ENCODE measurements around the gene MOB3C.

The MOB3C gene

GRCh38 chr1:46569116-46569515, 47.5 kb downstream of the MOB3C start:
- ATAC-seq: no peak
- TF ChIP-seq, protein P1, sequence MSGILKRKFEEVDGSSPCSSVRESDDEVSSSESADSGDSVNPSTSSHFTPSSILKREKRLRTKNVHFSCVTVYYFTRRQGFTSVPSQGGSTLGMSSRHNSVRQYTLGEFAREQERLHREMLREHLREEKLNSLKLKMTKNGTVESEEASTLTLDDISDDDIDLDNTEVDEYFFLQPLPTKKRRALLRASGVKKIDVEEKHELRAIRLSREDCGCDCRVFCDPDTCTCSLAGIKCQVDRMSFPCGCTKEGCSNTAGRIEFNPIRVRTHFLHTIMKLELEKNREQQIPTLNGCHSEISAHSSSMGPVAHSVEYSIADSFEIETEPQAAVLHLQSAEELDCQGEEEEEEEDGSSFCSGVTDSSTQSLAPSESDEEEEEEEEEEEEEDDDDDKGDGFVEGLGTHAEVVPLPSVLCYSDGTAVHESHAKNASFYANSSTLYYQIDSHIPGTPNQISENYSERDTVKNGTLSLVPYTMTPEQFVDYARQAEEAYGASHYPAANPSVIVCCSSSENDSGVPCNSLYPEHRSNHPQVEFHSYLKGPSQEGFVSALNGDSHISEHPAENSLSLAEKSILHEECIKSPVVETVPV (CRISPR knock-in tag; IDR thresholded peaks at IDR 0.05): no peak
- TF ChIP-seq ZNF565 (CRISPR knock-in tag; conservative IDR thresholded peaks at IDR 0.05; ENCODE audit: low read depth) (no peak), GLIS3 (CRISPR knock-in tag; IDR thresholded peaks at IDR 0.05) (no peak), ZFP3 (CRISPR knock-in tag; IDR thresholded peaks at IDR 0.05) (no peak), ESRRG (CRISPR knock-in tag; IDR thresholded peaks at IDR 0.05) (no peak), ZNF8 (CRISPR knock-in tag; IDR thresholded peaks at IDR 0.05) (no peak), ZFP30 (CRISPR knock-in tag; IDR thresholded peaks at IDR 0.05) (no peak), SNAI2 (CRISPR knock-in tag; IDR thresholded peaks at IDR 0.05) (no peak), RARB (CRISPR knock-in tag; IDR thresholded peaks at IDR 0.05) (no peak), CSDC2 (CRISPR knock-in tag; IDR thresholded peaks at IDR 0.05) (no peak), ZNF70 (CRISPR knock-in tag; IDR thresholded peaks at IDR 0.05) (no peak), ZC3H10 (CRISPR knock-in tag; IDR thresholded peaks at IDR 0.05) (no peak)
- TF ChIP-seq, protein P2, sequence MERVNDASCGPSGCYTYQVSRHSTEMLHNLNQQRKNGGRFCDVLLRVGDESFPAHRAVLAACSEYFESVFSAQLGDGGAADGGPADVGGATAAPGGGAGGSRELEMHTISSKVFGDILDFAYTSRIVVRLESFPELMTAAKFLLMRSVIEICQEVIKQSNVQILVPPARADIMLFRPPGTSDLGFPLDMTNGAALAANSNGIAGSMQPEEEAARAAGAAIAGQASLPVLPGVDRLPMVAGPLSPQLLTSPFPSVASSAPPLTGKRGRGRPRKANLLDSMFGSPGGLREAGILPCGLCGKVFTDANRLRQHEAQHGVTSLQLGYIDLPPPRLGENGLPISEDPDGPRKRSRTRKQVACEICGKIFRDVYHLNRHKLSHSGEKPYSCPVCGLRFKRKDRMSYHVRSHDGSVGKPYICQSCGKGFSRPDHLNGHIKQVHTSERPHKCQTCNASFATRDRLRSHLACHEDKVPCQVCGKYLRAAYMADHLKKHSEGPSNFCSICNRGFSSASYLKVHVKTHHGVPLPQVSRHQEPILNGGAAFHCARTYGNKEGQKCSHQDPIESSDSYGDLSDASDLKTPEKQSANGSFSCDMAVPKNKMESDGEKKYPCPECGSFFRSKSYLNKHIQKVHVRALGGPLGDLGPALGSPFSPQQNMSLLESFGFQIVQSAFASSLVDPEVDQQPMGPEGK (CRISPR knock-in tag; IDR thresholded peaks at IDR 0.05; ENCODE audit: borderline replicate concordance): no peak

DNA sequence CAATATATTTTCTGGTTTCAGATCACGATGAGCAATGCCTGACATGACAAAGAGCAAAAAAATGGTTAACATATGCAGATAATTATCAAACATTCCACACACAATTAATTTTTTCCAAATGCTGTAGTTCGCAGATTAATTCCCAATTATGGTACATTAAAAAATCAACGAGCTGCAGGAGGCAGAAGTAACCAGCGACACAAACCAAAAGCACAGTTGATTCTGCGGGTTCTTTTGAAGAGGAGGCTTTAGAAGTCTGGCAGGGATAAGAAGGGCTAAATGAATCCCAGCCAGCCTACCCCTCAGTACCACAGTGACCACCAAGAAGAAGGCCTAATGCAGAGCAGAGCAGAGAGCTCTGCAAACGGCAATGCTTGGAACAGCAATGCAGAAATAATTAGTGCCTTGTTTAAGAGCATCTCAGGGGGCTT, 48.1 kb downstream of the MOB3C start:
- no peak; the same call in 2 of the 3 replicates for ATAC-seq
- no peak for TF ChIP-seq POU6F1 (CRISPR knock-in tag; IDR thresholded peaks at IDR 0.05; ENCODE audit: borderline replicate concordance, low read depth)
- TF ChIP-seq TCF4 (CRISPR knock-in tag; IDR thresholded peaks at IDR 0.05; ENCODE audit: borderline replicate concordance): 0 out of 2 replicates have a peak, but pooled peaks have one; percentile 17
- no peak for TF ChIP-seq ZNF565 (CRISPR knock-in tag; conservative IDR thresholded peaks at IDR 0.05; ENCODE audit: low read depth)

DNA sequence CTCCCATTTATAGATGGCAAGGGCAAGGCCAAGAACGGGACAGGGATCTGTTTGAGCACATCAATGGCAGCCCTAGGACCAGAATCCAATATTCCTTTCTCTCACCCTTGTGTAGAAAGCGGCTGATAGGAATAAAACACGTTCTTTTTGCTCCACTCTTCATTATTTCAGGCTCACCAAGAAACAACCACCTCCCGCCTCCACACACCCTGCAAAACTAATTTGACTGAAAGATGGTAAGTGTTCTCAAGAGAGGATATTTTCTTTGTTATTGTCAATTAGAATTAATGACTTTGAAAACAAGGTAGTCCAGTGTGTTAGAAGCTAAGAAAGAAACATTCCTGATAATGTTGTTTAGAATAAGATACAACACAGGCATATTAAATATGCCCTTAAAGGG, 53.3 kb downstream of the MOB3C start:
- ATAC-seq: no peak
- TF ChIP-seq TCF4 (CRISPR knock-in tag; IDR thresholded peaks at IDR 0.05; ENCODE audit: borderline replicate concordance) (no peak), GLIS3 (CRISPR knock-in tag; IDR thresholded peaks at IDR 0.05) (no peak), ESRRG (CRISPR knock-in tag; IDR thresholded peaks at IDR 0.05) (no peak), CREB5 (CRISPR knock-in tag; IDR thresholded peaks at IDR 0.05; ENCODE audit: low read depth) (no peak), ZFP3 (CRISPR knock-in tag; IDR thresholded peaks at IDR 0.05) (no peak), BACH2 (CRISPR knock-in tag; IDR thresholded peaks at IDR 0.05; ENCODE audit: borderline replicate concordance) (no peak), SNAI2 (CRISPR knock-in tag; IDR thresholded peaks at IDR 0.05) (no peak), ZFP30 (CRISPR knock-in tag; IDR thresholded peaks at IDR 0.05) (no peak), ZC3H10 (CRISPR knock-in tag; IDR thresholded peaks at IDR 0.05) (no peak), ISL1 (CRISPR knock-in tag; IDR thresholded peaks at IDR 0.05) (no peak), ARNTL (CRISPR knock-in tag; IDR thresholded peaks at IDR 0.05; ENCODE audit: borderline replicate concordance, low read depth) (no peak), ZNF565 (CRISPR knock-in tag; conservative IDR thresholded peaks at IDR 0.05; ENCODE audit: low read depth) (no peak), TOX (CRISPR knock-in tag; IDR thresholded peaks at IDR 0.05; ENCODE audit: borderline replicate concordance) (no peak), TSHZ2 (CRISPR knock-in tag; IDR thresholded peaks at IDR 0.05) (no peak), OSR1 (CRISPR knock-in tag; IDR thresholded peaks at IDR 0.05) (no peak), CSDC2 (CRISPR knock-in tag; IDR thresholded peaks at IDR 0.05) (no peak)
- TF ChIP-seq, protein P1 (CRISPR knock-in tag; IDR thresholded peaks at IDR 0.05): no peak
- TF ChIP-seq, protein P2 (CRISPR knock-in tag; IDR thresholded peaks at IDR 0.05; ENCODE audit: borderline replicate concordance): no peak
